ENCODE measurements around the gene CLEC4E.
"Not testable (repeated sequence)": the region's sequence is repeated elsewhere in the genome, so short reads cannot be mapped to it uniquely, and the experiment has no call there.

- TF ChIP-seq CTCF (conservative IDR thresholded peaks at IDR 0.05); ZFX (IDR thresholded peaks at IDR 0.05): not testable (repeated sequence)
Observed at GRCh38 chr12:8495671-8496070, 45.0 kb downstream of the CLEC4E start.
